ENCODE data around the gene MAPKAPK5. TPM values are rescaled to one million over a fixed set of nuclear protein-coding genes. Genes with fewer than 3 reads are reported as not detected.

MAPKAPK5 gene
- polyA plus RNA-seq (2011; rRNA removed) (32.5 and 32.9 TPM in 2 replicates), polyA minus RNA-seq (2011; rRNA and poly(A)+ RNA removed) (17.6 and 18.7 TPM in 2 replicates)

- H3K36me3 ChIP-seq (ENCODE audit: control insufficient read depth, insufficient read depth, low read length) = no peaks in the 10 kb centered on the region
- DNase-seq (ENCODE audit: low read depth) = peak; percentile 61
- TF ChIP-seq CTCF (IDR thresholded peaks at IDR 0.05; ENCODE audit: insufficient read depth, low read depth, low read length) = no peak
- CTCF ChIA-PET = interaction anchor here (0.9 to 2.1 kb wide), 3 partner anchors 16 to 29 kb away, joined by 3 to 8 read pairs (median 5); no protein-coding TSS in a partner anchor
- POLR2A ChIA-PET = no interaction called here
- H3K4me3 ChIP-seq (ENCODE audit: low read depth, low read length) = peak within 1 kb of the TSS; percentile 57
- no peaks in the 10 kb centered on the region for H3K27me3 ChIP-seq (ENCODE audit: control insufficient read depth, insufficient read depth, low read length)
These were observed at the start of gene MAPKAPK5 for GRCh38 chr12:111841750-111842555. Gene MAPKAPK5 (plus strand): TSS chr12:111842228. CDS start chr12:111842734, 506 bp downstream.

- H3K27me3 ChIP-seq (ENCODE audit: control insufficient read depth, insufficient read depth, low read length) = no peaks in the 10 kb centered on the region
- no peak overlapping the region for H3K4me3 ChIP-seq (ENCODE audit: low read depth, low read length)
- TF ChIP-seq CTCF (IDR thresholded peaks at IDR 0.05; ENCODE audit: insufficient read depth, low read depth, low read length) = no peak
- peaks cover 18% of the 10 kb centered on the region for H3K36me3 ChIP-seq (ENCODE audit: control insufficient read depth, insufficient read depth, low read length)
- ChIA-PET POLR2A (no interaction called here), CTCF (interaction anchor here (1.2 to 2.1 kb wide), 2 partner anchors 23 to 39 kb away, joined by 5 to 8 read pairs; no protein-coding TSS in a partner anchor)
- DNase-seq (ENCODE audit: low read depth) = no peak
These were observed 49.2 kb upstream of the MAPKAPK5 start for GRCh38 chr12:111792856-111793235.

GRCh38 chr12:111798182-111798581, 43.8 kb upstream of the MAPKAPK5 start:
- Histone ChIP-seq H3K36me3 (ENCODE audit: control insufficient read depth, insufficient read depth, low read length) (peaks cover 12% of the 10 kb centered on the region), H3K4me3 (ENCODE audit: low read depth, low read length) (no peak overlapping the region), H3K27me3 (ENCODE audit: control insufficient read depth, insufficient read depth, low read length) (no peaks in the 10 kb centered on the region)
- CTCF ChIA-PET = interaction anchor here (1.4 kb wide), 1 partner anchor 15 kb away, joined by 4 read pairs; no protein-coding TSS in a partner anchor
- POLR2A ChIA-PET = no interaction called here
- no peak for DNase-seq (ENCODE audit: low read depth)
- no peak for TF ChIP-seq CTCF (IDR thresholded peaks at IDR 0.05; ENCODE audit: insufficient read depth, low read depth, low read length)

- peaks cover 14% of the 10 kb centered on the region for H3K36me3 ChIP-seq (ENCODE audit: control insufficient read depth, insufficient read depth, low read length)
- ChIA-PET CTCF (interaction anchor here (1.0 to 2.3 kb wide), 5 partner anchors 9 to 33 kb away, joined by 3 to 10 read pairs (median 4); partner anchors contain the start of gene ALDH2), POLR2A (no interaction called here)
- no peak for DNase-seq (ENCODE audit: low read depth)
- no peak overlapping the region for H3K4me3 ChIP-seq (ENCODE audit: low read depth, low read length)
- TF ChIP-seq CTCF (IDR thresholded peaks at IDR 0.05; ENCODE audit: insufficient read depth, low read depth, low read length) = no peak
- no peaks in the 10 kb centered on the region for H3K27me3 ChIP-seq (ENCODE audit: control insufficient read depth, insufficient read depth, low read length)
These were observed 42.3 kb upstream of the MAPKAPK5 start for GRCh38 chr12:111799758-111800157.

- ChIA-PET POLR2A (no interaction called here), CTCF (no interaction called here)
- Histone ChIP-seq H3K36me3 (ENCODE audit: control insufficient read depth, insufficient read depth, low read length) (peaks cover 15% of the 10 kb centered on the region), H3K4me3 (ENCODE audit: low read depth, low read length) (no peak overlapping the region), H3K27me3 (ENCODE audit: control insufficient read depth, insufficient read depth, low read length) (no peaks in the 10 kb centered on the region)
- no peak for TF ChIP-seq CTCF (IDR thresholded peaks at IDR 0.05; ENCODE audit: insufficient read depth, low read depth, low read length)
- DNase-seq (ENCODE audit: low read depth) = no peak
These were observed 38.9 kb upstream of the MAPKAPK5 start for GRCh38 chr12:111803038-111803626.

All from BJ (cell line).